ENCODE results near the gene OLA1. TPM values are rescaled to one million over a fixed set of nuclear protein-coding genes. Genes with fewer than 3 reads are reported as not detected.

The OLA1 gene
- polyA plus RNA-seq, 2 of the 4 experiments (the other 2 are of a cell fraction) = 127 to 226 TPM

DNA sequence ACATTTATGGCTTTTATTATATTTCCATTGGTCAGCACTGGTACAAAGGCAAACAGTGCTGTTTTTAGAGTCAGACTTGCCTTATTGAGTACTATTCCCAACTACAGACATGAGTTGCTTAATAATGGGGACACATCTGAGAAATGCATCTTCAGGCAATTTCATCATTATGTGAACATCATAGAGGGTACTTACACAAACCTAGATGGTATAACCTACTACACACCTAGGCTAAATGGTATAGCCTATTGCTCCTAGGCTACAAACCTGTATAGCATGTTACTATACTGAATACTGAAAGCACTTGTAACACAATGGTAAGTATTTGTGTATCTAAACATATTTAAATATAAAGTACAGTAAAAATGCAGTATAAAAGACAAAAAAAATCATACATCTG, 36.4 kb downstream of the OLA1 start:
- TF ChIP-seq GATA3 (IDR thresholded peaks at IDR 0.05; ENCODE audit: borderline replicate concordance) (no peak), HEYL (CRISPR knock-in tag; IDR thresholded peaks at IDR 0.05) (no peak), ZC3H11A (IDR thresholded peaks at IDR 0.05) (no peak), POLR2AphosphoS2 (conservative IDR thresholded peaks at IDR 0.05; ENCODE audit: low read length) (no peak), HOXB13 (CRISPR knock-in tag; IDR thresholded peaks at IDR 0.05; ENCODE audit: low read depth) (no peak), NFE2L2 (conservative IDR thresholded peaks at IDR 0.05; ENCODE audit: low read length) (no peak), HOXA7 (CRISPR knock-in tag; IDR thresholded peaks at IDR 0.05) (no peak), EHF (CRISPR knock-in tag; IDR thresholded peaks at IDR 0.05) (no peak), RNF2 (IDR thresholded peaks at IDR 0.05; ENCODE audit: borderline replicate concordance, low read depth) (no peak), JUN (IDR thresholded peaks at IDR 0.05) (no peak), RARB (CRISPR knock-in tag; IDR thresholded peaks at IDR 0.05) (no peak), EP300 (IDR thresholded peaks at IDR 0.05) (no peak)
- TF ChIP-seq, protein P1, sequence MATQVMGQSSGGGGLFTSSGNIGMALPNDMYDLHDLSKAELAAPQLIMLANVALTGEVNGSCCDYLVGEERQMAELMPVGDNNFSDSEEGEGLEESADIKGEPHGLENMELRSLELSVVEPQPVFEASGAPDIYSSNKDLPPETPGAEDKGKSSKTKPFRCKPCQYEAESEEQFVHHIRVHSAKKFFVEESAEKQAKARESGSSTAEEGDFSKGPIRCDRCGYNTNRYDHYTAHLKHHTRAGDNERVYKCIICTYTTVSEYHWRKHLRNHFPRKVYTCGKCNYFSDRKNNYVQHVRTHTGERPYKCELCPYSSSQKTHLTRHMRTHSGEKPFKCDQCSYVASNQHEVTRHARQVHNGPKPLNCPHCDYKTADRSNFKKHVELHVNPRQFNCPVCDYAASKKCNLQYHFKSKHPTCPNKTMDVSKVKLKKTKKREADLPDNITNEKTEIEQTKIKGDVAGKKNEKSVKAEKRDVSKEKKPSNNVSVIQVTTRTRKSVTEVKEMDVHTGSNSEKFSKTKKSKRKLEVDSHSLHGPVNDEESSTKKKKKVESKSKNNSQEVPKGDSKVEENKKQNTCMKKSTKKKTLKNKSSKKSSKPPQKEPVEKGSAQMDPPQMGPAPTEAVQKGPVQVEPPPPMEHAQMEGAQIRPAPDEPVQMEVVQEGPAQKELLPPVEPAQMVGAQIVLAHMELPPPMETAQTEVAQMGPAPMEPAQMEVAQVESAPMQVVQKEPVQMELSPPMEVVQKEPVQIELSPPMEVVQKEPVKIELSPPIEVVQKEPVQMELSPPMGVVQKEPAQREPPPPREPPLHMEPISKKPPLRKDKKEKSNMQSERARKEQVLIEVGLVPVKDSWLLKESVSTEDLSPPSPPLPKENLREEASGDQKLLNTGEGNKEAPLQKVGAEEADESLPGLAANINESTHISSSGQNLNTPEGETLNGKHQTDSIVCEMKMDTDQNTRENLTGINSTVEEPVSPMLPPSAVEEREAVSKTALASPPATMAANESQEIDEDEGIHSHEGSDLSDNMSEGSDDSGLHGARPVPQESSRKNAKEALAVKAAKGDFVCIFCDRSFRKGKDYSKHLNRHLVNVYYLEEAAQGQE (IDR thresholded peaks at IDR 0.05) = no peak
- TF ChIP-seq, protein P2, sequence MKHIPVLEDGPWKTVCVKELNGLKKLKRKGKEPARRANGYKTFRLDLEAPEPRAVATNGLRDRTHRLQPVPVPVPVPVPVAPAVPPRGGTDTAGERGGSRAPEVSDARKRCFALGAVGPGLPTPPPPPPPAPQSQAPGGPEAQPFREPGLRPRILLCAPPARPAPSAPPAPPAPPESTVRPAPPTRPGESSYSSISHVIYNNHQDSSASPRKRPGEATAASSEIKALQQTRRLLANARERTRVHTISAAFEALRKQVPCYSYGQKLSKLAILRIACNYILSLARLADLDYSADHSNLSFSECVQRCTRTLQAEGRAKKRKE (CRISPR knock-in tag; IDR thresholded peaks at IDR 0.05; ENCODE audit: low read depth) = no peak
- TF ChIP-seq, protein P3, sequence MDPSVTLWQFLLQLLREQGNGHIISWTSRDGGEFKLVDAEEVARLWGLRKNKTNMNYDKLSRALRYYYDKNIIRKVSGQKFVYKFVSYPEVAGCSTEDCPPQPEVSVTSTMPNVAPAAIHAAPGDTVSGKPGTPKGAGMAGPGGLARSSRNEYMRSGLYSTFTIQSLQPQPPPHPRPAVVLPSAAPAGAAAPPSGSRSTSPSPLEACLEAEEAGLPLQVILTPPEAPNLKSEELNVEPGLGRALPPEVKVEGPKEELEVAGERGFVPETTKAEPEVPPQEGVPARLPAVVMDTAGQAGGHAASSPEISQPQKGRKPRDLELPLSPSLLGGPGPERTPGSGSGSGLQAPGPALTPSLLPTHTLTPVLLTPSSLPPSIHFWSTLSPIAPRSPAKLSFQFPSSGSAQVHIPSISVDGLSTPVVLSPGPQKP (IDR thresholded peaks at IDR 0.05; ENCODE audit: low read depth, low read length) = no peak
- TF ChIP-seq, protein P4, sequence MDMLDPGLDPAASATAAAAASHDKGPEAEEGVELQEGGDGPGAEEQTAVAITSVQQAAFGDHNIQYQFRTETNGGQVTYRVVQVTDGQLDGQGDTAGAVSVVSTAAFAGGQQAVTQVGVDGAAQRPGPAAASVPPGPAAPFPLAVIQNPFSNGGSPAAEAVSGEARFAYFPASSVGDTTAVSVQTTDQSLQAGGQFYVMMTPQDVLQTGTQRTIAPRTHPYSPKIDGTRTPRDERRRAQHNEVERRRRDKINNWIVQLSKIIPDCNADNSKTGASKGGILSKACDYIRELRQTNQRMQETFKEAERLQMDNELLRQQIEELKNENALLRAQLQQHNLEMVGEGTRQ (IDR thresholded peaks at IDR 0.05) = no peak
- ChIA-PET CTCF (no interaction called here), POLR2A (interaction anchor here (0.6 kb wide), 1 partner anchor 248 kb away, joined by 4 read pairs; no protein-coding TSS in a partner anchor)
- Histone ChIP-seq H3K27ac (no peak overlapping the region), H3K4me2 (no peak overlapping the region), H3K9me3 (no peaks in the 10 kb centered on the region), H3K4me1 (no peaks in the 10 kb centered on the region), H3K4me3 (no peak overlapping the region)
- ATAC-seq (no peak), DNase-seq (ENCODE audit: low read depth in 1 of 2, low spot score in 1 of 2) (no peak), FAIRE-seq (no peak)

DNA sequence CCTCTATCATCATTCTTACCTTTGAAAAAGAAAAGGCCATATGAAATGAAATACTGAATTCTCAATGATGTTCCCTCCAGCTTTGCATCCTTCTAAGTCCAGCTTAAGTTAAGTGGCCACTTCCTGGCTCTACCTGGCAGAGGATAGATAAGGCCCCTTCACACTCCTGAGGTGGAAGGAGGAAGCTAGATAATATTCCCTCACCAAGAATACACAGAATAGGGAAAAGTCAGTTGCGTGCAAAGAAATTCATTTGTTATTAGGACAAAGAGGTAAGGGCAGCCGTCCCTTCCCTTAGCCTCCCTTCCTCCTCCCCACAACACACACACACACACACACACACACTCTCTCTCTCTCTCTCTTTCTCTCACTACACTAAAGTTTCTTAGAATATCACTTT, 37.5 kb downstream of the OLA1 start:
- POLR2A ChIA-PET = no interaction called here
- no peak overlapping the region for H3K27ac ChIP-seq

More for the DNA sequence above, 37.5 kb downstream of the OLA1 start:
- CTCF ChIA-PET = no interaction called here
- no peaks in the 10 kb centered on the region for H3K4me1 ChIP-seq
- no peak overlapping the region for H3K4me2 ChIP-seq
- no peak for TF ChIP-seq SMC3 (IDR thresholded peaks at IDR 0.05)
- no peak for TF ChIP-seq JUN (IDR thresholded peaks at IDR 0.05)
- TF ChIP-seq CBX8 (IDR thresholded peaks at IDR 0.05) = no peak
- no peak for TF ChIP-seq RNF2 (IDR thresholded peaks at IDR 0.05; ENCODE audit: borderline replicate concordance, low read depth)
- TF ChIP-seq, protein P5, sequence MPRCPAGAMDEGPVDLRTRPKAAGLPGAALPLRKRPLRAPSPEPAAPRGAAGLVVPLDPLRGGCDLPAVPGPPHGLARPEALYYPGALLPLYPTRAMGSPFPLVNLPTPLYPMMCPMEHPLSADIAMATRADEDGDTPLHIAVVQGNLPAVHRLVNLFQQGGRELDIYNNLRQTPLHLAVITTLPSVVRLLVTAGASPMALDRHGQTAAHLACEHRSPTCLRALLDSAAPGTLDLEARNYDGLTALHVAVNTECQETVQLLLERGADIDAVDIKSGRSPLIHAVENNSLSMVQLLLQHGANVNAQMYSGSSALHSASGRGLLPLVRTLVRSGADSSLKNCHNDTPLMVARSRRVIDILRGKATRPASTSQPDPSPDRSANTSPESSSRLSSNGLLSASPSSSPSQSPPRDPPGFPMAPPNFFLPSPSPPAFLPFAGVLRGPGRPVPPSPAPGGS (IDR thresholded peaks at IDR 0.05) = no peak
- no peak for TF ChIP-seq ZFP36 (IDR thresholded peaks at IDR 0.05; ENCODE audit: borderline replicate concordance, partially characterized antibody)
- TF ChIP-seq RFX5 (IDR thresholded peaks at IDR 0.05) = no peak
- TF ChIP-seq KDM1A (IDR thresholded peaks at IDR 0.05; ENCODE audit: low read depth) = no peak
- no peak for TF ChIP-seq NR3C1 (IDR thresholded peaks at IDR 0.05)
- TF ChIP-seq FOSB (CRISPR knock-in tag; IDR thresholded peaks at IDR 0.05) = no peak
- no peak for TF ChIP-seq POLR2A (IDR thresholded peaks at IDR 0.05; ENCODE audit: low read length)
- no peak for TF ChIP-seq HDAC2 (IDR thresholded peaks at IDR 0.05)
- no peak for TF ChIP-seq TP53 (CRISPR knock-in tag; IDR thresholded peaks at IDR 0.05)
- no peak for TF ChIP-seq NPAS2 (CRISPR knock-in tag; IDR thresholded peaks at IDR 0.05; ENCODE audit: borderline replicate concordance)
- TF ChIP-seq ZNF302 (CRISPR knock-in tag; IDR thresholded peaks at IDR 0.05) = no peak
- TF ChIP-seq EHMT2 (IDR thresholded peaks at IDR 0.05; ENCODE audit: low read depth) = no peak
- TF ChIP-seq EHF (CRISPR knock-in tag; IDR thresholded peaks at IDR 0.05) = no peak
- no peak for TF ChIP-seq CHD2 (IDR thresholded peaks at IDR 0.05; ENCODE audit: low read length, partially characterized antibody)
- 87% methylated on average over 2 of the region's 2 CpGs for WGBS (ENCODE audit: missing lambda C conversion rate)
- DNase-seq (ENCODE audit: low read depth in 1 of 2, low spot score in 1 of 2) (no peak), FAIRE-seq (no peak), ATAC-seq (no peak)
- no peaks in the 10 kb centered on the region for H3K9me3 ChIP-seq
- H3K4me3 ChIP-seq = no peak overlapping the region

Measured in A549 (cell line).